NCI-H2227 treated with DMSO at 0.1 percent for 48 hours (cell line): ENCODE measurements around the gene PCK1.
A peak's percentile ranks its signal among the peaks of the same experiment; 100 is the strongest.
"Not testable (repeated sequence)": the region's sequence is repeated elsewhere in the genome, so short reads cannot be mapped to it uniquely, and the experiment has no call there.

ENCODE experiments used
- DNase-seq: peaks from one replicate; lab custom pipeline; 2025; lab: John Stamatoyannopoulos, UW

PCK1 gene

GRCh38 chr20:57560554-57561355, at the start of gene PCK1:
PCK1 (plus strand) TSS chr20:57561110; CDS start chr20:57561412, 302 bp downstream.
- DNase-seq = no peak

- not testable (repeated sequence) for DNase-seq
Observed at GRCh38 chr20:57511709-57512108, 49.2 kb upstream of the PCK1 start.

DNA sequence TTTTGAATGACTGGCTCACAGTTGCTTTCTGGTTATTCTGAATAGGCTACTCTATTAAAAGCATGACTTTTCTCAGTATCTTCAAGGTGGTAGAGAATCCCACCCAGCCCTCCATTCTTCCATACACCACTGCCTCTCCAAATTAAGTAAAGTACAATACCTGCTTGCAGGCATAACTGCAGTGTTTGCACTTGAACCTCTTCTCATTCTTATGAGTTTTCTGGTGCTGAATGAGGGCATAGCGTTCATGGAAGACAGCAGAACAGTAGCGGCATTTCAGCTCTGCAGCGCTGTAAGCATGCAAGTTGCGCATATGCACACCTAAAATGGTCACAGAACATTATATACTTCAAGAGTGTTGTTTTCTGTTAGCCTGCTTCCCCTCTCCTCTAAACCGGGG, 48.5 kb upstream of the PCK1 start:
- DNase-seq = no peak

DNA sequence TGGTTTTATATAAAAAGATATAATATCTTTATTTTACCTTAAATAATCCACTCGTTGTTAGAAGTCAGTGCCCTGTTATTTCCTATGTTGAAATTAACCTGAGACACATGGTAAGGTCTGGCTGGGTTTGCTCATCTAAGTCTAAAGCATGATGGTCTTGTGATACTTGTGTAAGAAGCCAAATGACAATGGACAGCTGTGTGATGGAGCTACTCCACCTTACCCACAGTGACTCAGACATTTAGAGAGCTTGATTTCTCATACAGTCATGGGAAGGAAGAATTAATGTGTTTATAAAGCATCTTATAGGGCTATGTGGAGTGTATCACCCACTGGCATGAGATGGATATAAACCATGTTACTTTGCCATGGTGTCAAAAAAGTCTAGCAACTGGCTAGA, 47.7 kb upstream of the PCK1 start:
- no peak for DNase-seq

DNA sequence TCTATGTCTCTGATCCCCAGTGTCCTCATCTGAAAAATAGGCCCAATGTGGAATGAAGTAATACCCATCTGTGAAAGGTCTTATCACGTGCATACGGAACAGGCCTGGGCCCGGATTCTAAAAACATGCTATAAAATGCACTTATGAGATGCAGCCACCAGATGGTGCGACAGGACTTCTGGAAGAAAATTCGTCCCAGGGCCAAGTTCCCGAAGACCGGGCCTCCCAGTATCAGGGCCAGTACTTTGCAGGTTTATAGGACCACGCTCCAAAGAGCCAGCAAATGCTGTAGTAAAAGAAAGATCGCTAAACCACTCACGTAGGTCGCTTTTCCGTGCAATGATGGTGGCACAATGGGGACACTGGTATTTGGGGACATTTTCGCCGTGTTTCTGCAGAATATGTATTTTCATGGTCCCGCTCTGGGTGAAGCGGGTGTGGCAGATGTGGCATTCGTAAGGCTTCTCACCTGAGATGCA, 46.6 kb upstream of the PCK1 start:
- peak; percentile 27 for DNase-seq

DNA sequence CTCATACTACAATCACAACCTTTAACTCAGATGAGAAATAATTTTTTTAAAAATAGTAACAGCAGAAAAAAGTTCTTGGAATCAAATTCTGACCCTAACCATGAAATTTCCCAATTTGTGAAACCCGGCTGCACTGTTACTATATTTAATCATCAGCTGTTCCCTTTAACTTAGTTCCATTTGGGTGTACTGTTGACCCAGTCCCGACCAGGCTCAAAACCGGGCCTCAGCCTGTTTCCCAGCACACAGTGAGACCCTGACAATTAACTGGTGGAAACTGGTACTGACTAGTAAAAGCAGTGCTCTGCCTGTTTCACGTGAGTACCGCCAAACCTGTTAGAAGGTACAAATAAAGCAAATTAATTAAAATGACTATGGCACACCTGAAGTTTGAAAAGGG, 43.0 kb upstream of the PCK1 start:
- DNase-seq = no peak

- no peak for DNase-seq
Observed at GRCh38 chr20:57522380-57523140, 38.4 kb upstream of the PCK1 start.

- DNase-seq = no peak
Observed at GRCh38 chr20:57523782-57524181, 37.1 kb upstream of the PCK1 start.

- no peak for DNase-seq
Observed at GRCh38 chr20:57524511-57525176, 36.3 kb upstream of the PCK1 start, which contains the start of gene CTCFL. CTCFL (minus strand) TSS chr20:57525140; CDS start chr20:57524205, 935 bp downstream.

DNA sequence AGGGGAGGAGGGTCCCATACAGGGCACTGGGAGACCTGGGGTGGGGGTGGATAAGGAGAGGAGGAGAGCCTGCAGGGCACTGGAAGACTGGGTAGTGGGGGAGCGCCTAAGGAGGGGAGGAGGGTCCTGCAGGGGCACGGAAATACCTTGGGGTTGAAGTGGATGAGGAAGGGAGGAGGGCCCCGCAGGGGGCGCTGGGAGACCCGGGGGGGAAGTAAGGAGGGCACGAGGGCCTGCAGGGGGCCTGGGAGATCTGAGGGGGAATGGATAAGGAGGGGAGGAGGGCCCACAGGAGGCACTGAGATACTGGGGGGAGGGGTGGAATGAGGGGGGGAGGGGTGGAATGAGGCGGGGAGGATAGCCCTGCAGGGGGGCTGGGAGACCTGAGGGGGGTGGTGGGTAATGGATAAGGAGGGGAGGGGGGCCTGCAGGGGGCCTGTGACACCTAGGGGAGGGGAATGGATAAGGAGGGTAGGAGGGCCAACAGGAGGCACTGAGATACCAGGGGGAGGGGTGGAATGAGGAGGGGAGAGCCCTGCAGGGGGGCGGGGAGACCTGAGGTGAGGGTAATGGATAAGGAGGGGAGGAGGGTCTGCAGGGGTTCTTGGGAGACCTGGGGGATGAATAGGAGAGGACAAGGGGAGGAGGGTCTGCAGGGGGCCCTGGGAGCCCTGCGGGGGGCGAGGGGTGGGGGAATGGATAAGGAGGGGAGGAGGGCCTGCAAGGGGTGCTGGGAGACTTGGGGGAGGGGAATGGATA, 35.4 kb upstream of the PCK1 start:
- no peak for DNase-seq

DNA sequence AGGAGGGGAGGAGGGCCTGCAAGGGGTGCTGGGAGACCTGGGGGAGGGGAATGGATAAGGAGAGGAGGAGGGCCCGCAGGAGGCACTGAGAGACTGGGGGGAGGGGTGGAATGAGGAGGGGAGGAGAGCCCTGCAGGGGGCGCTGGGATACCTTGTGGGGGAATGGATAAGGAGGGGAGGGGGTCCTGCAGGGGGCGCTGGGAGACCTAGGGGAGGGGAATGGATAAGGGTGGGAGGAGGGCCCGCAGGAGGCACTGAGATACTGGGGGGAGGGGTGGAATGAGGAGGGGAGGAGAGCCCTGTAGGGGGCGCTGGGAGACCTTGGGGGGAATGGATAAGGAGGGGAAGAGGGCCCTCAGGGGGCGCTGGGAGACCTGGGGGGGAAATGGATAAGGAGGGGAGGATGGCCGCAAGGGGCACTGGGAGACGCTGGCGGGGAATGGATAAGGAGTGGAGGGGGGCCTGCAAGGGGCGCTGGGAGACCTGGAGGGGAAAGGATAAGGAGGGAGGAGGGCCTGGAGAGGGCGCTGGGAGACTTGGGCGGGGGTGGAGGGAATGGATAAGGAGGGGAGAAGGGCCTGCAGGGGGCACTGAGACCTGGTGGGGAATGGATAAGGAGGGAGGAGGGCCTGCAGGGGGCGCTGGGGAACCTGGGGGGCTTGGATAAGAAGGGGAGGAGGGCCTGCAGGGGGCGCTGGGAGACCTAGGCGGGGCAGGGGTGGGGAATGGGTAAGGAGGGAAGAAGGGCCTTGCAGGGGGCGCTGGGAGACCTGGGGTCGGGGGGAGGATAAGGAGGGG, 34.6 kb upstream of the PCK1 start:
- DNase-seq = no peak

DNA sequence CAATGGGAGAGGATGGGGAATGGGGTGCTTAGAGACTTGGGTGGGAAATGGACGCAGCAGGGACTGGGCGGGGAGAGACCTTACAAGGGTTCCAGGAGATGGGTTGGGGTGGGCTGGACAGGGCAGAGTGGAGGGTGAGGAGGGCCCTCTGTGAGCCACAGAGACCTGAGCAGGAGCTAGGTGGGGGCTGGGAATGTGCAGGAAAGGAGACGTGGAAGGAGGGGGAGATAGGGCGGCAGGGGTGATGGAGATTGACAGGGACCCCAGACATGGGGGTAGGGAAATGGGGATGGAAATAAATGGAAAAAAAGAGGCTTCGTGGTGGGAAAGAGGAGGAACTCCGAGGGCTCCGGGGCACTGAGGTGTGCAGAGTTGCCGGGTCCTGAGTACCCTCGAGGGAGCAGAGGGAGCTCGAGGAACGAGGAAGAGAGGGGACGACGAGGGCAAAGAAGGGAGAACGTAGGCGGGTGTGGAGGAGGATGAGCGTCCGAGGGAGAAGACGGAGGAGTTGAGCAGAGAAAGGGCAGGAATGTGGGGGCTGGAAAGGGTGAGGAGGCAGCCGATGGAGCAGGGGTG, 33.9 kb upstream of the PCK1 start:
- no peak for DNase-seq

DNA sequence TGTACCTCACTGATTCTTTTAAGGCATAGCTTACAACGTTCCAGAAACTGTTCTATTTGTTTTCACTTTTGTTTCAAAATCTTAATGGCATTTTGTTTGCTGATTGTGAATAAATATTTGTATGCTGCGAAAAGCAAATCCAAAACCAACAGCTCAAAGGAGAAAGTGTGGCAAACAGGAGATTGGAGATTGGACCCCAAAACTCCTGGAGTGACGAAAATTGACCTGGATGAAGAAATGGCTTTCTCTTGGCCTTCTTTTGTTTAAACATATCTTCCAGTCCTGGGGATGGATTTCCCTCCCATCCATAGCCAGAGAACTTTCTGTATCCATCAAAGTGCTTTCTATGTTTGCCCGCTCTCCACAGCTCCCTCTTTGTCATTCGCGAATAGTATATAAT, 33.2 kb upstream of the PCK1 start:
- DNase-seq = no peak

DNA sequence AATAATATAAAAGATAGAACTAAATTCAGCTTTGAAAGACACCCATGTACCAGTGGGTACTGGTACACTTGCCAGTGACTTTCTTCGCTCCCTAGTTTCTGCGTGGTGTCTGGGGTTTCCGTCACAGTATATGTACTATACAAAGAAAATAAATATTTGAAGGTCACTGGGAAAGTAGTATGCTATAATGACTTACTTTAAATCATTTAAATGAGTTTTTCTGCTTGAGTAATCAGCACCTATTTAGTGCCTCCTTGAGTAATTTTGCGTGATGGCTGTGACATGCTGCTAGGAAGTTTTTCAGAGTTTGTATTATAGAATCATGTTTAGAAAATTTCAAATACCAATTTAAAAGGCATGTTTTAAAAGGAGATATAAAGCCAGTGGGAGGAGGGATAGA, 32.8 kb upstream of the PCK1 start:
- DNase-seq = no peak

DNA sequence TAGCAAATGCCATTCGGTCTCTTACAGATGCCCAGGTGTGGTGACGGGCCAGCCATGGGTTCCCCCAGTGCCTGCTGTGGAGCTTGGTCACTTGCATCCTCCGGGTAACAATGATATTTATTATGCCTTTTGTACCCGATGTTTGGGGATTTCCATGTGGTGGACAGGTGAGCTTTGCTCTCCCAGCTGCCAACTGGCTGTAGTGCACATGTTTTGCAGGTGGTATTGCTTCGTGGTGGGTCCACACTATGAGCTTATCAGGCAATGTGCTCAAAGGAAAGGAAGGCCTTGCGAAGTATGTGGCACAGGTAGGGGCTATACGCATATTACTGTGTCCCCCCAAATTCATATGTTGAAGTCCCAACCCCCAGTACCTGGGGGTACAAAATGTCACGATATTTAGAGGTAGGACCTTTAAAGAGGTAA, 31.7 kb upstream of the PCK1 start:
- no peak for DNase-seq

DNA sequence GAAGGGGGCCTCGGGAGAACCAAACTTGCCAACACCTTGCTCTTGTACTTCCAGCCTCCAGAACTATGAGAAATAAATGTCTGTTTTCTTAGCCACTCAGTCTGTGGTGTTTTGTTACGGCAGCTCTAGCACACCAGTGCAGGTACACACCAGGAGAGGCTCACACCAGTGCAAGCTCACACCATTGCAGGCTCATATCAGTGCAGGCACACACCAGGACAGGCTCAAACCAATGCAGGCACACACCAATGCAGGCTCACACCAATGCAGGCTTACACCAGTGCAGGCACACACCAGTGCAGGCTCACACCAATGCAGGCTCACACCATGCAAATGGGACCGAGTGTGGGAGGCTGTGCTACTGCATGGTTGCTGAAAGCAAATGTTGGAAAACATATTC, 31.1 kb upstream of the PCK1 start:
- DNase-seq = no peak

DNA sequence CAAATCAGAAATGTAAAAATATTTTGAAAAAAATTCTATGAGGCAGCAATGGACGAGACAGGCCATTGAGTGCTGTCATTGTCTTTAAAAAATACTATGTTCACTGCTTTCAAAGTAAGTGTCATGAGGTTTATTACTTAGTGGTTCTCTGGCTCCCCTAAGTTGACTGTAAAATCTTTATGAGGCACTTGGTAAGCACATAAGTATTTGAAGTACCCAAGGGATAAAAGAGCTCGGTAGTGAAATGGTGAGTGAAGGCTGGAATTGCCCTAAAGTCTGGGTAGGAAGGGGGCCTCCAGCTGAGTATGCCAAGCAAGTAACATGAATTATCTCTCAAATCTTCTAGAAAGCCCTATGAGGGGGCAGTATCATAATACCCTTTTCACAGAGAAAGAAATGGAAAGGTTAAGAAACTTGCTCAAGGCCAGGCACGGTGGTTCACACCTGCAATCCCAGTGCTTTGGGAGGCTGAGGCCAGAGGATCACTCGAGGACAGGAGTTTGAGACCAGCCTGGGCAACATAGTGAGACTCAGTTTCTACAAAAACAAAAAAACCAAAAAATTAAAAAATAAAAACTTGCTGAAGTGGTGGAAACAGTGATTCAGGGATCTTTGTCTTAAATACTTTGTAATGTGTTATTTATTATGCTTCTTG, 30.5 kb upstream of the PCK1 start:
- no peak for DNase-seq

GRCh38 chr20:57532104-57532503, 28.8 kb upstream of the PCK1 start:
- no peak for DNase-seq

DNA sequence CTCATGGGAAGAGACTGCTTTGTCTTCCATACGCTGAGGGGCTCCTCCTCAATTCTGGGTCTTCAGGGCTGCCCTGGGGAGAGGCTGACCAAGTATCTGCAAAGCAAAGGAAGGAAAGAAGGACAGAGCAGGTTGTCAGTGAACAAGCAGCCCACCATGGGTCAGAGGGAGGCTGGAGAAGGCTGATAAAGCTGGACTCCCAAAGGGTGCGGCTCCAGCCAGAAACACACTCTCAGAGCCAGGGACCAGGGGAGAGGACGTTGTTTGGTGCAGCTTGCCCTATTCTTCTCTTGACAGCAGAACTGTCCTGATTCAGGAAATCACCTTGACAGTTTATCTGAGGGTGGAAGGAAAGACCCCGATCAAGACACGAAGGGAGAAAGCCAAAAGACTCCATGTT, 25.6 kb upstream of the PCK1 start:
- DNase-seq = no peak

DNA sequence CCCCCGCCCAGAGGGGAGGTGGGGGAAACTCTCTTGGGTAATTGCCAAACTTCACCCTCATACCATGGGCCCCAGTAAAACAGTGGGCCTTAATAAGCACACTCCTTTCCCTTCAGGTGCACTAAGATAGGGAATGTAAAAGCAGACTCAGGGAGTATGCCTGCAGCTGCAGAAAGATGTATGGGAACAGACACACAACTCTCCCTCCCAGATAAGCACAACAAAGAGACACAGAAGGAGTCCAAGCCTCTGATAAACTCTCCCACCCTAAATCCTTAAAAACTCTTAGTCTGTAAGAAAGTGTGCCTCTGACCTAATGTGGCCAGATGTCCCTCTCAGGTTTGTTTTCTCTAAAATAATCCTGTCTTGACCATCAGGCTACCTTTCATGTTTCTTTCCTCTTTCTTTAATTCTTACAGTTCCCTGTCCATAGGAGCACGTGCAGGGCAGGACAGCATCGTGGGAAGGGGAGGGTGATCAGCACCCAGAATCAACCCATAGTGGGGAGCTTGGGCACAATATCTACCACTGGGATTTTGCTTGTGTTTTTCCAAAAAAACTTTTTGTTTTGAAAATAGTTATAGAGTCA, 24.7 kb upstream of the PCK1 start:
- DNase-seq = no peak
